Vagina (tissue), 2 donors: Measurements from ENCODE around the gene MCUR1.

Experiments
- POLR2A ChIP-seq, 2 donors: fragments of 450-650 bp; IDR thresholded peaks; one replicate each; pipeline ENCODE4 v1.6.1; 2017; ENCODE audit warnings: antibody characterized with exemption in 2 of 2, mild to moderate bottlenecking in 2 of 2, moderate library complexity in 2 of 2
- POLR2AphosphoS5 ChIP-seq, 2 donors: sonication (generic); formaldehyde crosslinking; IDR thresholded peaks; one replicate each; pipeline ENCODE4 v1.9.0; 2017; ENCODE audit warnings: antibody characterized with exemption in 2 of 2, mild to moderate bottlenecking in 2 of 2, low read depth in 1 of 2; ENCODE audit not compliant: insufficient read depth in 1 of 2
- TF ChIP-seq, protein P1 (sequence below), 3 experiments: fragments of 450-650 bp in 2 of 3; fragments of 200-600 bp in 1 of 3; sonication (generic) in 1 of 3; IDR thresholded peaks; one replicate each; pipeline ENCODE4 v1.5.1; 2017 to 2019; ENCODE audit warnings: antibody characterized with exemption in 3 of 3, mild to moderate bottlenecking in 2 of 3, moderate library complexity in 2 of 3

DNA sequence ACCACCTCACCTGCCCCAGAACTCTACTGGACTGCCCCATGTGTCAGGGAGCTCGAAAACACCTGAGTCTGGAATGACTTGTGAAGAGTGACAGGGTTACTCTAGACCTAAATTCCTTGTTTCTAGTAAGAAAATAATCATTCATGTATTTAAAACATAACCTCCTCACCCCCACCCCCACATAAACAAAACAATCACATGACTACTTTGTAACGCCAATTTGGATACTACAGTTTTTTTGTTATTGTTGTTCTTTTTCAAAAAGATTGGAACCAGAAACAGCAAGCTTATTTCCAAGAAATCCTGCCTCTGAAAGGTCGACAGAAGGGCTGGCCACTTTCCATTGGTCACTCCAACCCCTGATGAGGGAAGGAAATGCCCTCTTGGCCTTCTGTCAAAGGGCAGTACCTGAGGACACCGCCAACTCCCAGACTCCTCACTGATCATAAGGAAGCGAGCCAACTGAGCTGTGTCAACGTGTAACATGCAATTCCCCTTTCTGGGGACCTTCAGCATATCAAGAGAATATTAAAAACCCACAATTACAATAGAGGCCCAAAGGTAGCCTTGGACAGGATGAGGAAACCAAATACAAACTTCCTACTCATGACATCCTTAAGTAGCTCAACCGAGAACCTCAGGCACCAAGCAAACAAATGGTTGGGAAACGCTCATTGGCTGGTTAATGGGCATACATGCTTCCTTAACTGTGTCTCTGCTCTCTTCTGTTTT is 2.6 kb downstream of the MCUR1 start:
- TF ChIP-seq, protein P1, sequence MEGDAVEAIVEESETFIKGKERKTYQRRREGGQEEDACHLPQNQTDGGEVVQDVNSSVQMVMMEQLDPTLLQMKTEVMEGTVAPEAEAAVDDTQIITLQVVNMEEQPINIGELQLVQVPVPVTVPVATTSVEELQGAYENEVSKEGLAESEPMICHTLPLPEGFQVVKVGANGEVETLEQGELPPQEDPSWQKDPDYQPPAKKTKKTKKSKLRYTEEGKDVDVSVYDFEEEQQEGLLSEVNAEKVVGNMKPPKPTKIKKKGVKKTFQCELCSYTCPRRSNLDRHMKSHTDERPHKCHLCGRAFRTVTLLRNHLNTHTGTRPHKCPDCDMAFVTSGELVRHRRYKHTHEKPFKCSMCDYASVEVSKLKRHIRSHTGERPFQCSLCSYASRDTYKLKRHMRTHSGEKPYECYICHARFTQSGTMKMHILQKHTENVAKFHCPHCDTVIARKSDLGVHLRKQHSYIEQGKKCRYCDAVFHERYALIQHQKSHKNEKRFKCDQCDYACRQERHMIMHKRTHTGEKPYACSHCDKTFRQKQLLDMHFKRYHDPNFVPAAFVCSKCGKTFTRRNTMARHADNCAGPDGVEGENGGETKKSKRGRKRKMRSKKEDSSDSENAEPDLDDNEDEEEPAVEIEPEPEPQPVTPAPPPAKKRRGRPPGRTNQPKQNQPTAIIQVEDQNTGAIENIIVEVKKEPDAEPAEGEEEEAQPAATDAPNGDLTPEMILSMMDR (IDR thresholded peaks at IDR 0.05) = no peak
- TF ChIP-seq POLR2A (IDR thresholded peaks at IDR 0.05) = no peak
- no peak for TF ChIP-seq POLR2AphosphoS5 (IDR thresholded peaks at IDR 0.05; ENCODE audit: insufficient read depth in 1 of 2, low read depth in 1 of 2)
